ACHN (cell line): ENCODE results near the gene KCND2.
"Not testable (repeated sequence)": the region's sequence is repeated elsewhere in the genome, so short reads cannot be mapped to it uniquely, and the experiment has no call there.

ENCODE experiments used
- DNase-seq: peaks from one replicate; pipeline ENCODE4 v3.0.0-alpha.2; 2015
- in situ Hi-C: cut with HindIII; loops from 2 replicates; pipeline ENCODE4 v1.10.0; 2017; ENCODE audit warnings: low sequenced_read_pairs, low pct_ligation_motif_present, low pct_unique_long_range_greater_than_20kb

The KCND2 gene

DNA sequence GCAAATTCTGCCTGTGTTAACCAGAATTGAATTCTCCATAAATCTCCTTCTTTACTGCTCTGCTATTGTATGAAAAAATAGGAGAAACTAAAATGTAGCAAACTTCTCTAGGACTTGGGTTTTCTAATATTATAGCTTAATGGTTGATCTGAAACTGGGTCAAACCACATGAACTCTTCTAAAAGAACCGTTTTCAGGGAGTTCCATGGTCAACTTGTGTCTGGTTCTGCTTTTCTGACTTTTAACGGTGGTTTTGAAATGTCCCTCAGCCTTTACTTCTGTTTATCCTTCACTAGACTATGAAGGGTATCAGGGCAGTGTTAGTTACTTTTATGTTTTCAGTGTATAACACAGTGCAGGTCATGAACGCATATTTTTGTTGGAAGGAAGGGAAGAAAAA, 342.7 kb downstream of the KCND2 start:
- DNase-seq: no peak
- in situ Hi-C loops: no loop called here

DNA sequence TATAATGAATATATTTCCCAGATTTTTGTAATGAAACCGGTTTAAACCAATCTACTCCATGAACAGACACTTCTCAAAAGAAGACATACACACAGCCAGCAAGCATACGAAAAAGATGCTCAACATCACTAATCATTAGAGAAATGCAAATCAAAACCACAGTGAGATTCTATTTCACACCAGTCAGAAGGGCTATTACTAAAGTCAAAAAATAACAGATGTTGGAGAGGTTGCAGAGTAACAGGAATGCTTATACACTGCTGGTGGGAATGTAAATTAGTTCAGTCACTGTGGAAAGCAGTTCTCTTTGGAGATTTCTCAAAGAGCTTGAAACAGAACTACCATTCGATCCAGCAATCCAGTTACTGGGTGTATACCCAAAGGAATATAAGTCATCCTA, 344.3 kb downstream of the KCND2 start:
- in situ Hi-C loops: no loop called here

DNA sequence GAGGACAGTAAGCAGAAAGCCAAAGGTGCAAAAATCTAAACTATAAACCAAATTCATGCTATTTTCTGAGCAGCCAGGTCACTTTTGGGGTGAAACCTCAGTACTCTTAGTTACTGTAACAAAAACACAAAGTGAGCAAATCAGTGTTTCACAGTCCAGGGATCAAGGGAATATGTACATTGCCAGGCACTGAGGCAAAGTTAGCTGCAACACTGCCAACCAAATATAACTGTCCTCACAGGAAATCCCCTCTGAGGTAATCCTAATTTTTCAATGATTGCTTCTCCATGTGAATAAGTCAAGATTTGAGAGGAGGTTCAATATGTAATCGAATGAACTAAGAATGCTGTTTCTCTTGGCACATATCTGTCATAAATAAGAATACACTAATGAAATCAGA, 355.3 kb downstream of the KCND2 start:
- in situ Hi-C loops: no loop called here
- DNase-seq: no peak

More for the DNA sequence above, 344.3 kb downstream of the KCND2 start:
- DNase-seq: no peak

DNA sequence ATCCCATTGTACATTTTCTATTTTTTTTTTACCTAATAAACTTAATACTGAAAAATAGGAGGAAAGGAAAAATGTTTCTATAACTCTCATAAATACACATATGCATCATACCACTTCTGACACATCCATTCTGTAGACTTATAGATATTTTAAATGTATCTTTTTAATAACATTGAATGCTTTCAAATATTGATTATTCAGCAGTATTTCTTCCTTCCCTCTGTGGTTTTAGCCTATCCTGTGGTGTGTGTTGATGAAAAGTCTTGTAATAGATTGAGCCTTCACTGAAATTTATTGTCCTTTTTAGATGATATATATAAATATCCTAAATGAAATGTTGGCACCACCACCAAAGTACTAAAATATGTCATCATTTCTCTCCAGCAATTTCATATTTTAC, 366.9 kb downstream of the KCND2 start:
- DNase-seq: no peak
- in situ Hi-C loops: no loop called here

DNA sequence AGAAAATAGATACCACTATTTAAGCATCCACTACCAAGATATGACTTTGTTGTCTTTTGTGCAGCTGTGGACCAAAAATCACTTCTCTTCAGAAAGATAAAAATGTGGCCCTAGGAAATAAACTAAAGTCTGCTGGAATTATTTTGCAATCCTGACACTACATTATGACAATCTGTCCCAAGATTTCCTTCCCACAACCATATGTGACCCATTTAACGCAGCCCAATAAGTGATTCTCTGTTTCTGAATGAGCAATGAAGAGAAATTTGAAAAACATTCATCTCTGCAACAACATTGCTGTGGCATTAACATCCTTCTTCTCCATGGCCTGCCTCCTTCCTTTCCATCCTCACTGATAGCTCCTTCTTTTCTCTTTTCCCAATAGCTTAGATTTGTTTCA, 373.0 kb downstream of the KCND2 start:
- in situ Hi-C loops: no loop called here
- no peak for DNase-seq

DNA sequence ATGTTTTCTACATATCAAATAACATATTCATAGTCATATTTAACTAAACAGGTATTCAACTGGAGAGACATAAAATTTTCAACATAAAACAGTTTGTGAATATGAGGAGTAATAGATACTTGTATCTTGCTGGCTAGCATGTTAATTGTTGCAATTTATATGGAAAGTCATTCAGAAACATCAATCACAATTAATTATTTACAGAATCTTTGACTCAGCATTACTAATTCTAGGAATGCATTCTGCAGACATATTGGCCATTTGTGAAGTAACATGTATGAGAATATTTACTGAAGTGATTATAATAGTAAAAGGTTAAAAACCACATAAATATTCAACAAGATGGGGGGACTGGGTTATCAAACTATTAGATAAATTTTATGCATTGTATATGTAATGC, 381.3 kb downstream of the KCND2 start:
- in situ Hi-C loops: no loop called here
- DNase-seq: no peak

DNA sequence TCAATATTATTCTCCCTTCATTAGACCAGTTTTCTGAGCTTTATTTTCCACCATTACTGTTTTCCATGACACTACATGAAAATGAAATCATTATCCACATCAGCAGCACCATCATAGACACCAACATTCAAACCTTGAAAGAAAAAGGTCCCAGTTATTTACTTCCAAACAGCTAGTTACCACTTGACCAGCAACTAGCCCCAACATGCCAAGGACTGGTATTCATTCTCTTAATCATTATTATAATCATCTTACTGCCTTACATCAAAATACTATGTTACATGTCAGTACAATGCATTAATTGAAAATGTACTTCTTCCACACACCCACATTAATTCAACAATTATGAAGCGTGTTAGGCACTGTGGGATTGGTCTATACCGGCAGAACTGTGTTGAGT, 385.5 kb downstream of the KCND2 start:
- in situ Hi-C loops: no loop called here
- no peak for DNase-seq

DNA sequence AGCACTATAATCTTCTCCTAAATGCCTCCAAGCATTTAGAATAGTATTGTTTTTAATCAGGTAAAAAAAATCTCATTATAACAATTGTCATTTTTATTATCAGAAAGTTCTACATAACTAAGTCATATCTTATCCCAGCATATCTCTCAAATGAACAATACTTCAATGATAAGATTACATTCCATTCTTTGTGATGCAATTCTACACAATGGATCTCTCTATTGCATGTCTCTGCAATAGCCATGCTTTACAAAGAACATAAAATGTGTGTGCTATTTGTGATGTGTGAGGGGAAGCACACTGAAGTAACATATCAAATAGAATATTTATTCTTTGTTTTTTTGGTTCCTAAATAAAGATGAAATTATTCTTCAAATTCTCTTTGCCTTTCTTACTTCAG, 389.3 kb downstream of the KCND2 start:
- in situ Hi-C loops: no loop called here
- DNase-seq: no peak

DNA sequence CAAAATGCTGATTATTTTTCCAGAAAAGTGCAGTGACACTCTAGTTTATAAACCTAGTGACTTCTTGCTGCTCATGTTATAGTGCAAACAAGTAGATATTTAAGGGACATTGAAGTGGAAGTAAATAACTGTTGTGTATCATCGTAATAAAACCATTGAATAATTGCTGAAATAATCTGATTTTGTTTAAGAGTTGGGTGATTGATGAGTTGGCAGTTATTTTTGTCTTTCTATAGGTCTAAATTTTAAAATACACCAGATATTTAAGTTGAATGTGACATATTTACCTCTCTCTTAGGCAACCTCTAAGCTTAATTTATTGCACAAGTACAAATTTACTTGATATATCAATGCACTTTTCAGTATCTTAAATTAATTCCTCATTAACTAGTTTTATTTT, 392.1 kb downstream of the KCND2 start:
- no peak for DNase-seq
- in situ Hi-C loops: no loop called here

DNA sequence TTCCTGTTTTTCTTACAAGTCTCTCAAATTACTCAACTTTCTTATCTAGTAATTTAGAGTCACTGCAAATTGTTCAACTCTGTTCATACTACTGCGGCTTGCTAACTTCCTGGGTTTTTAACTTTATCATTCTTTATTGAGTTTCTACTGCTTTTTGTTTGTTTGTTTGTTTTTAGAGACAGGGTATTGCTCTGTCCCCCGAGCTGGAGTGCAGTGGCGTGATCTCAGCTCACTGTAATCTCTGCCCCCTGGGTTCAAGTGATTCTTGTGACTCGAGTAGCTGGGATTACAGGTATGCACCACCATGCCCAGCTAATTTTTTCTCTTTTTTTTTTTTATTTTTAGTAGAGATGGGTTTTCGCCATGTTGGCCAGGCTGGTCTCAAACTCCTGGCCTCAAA, 402.1 kb downstream of the KCND2 start:
- DNase-seq: no peak
- in situ Hi-C loops: no loop called here

DNA sequence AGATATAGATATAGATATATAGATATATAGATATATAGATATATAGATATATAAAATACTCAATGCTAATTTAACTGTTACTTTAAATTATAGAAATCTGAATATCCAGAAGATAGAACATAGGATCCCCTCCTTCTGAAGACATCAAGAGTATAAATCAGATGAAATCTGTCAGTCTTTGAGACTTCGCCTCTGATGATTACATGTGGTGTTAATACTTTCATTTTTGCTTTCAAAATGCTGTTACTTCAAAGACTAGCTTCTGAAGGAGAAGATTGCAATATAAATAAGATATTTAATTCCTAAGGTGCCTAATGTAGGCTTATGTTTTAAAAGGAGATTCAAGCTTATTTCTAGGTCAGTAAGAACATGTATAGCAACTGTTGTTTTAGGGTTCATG, 404.6 kb downstream of the KCND2 start:
- in situ Hi-C loops: no loop called here

DNA sequence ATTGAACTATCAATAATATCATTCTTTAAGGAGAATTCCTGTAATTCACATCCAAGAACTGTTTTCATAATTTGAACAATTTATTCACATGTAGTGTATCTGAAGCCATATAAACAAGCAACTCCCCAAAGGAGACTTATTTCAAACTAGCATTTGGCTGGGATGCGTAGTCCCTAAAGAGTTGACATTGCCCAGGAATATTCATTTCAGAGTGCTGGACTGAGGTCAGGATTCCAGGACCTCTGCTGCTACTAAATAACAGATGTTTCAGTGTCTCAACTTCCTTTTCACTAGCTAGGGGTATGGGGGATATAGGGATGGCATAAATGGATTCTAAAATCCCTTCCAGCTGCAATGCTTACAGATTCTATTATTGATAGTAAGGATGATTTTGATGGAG, 408.0 kb downstream of the KCND2 start:
- in situ Hi-C loops: no loop called here
- DNase-seq: no peak

More for the DNA sequence above, 404.6 kb downstream of the KCND2 start:
- no peak for DNase-seq

DNA sequence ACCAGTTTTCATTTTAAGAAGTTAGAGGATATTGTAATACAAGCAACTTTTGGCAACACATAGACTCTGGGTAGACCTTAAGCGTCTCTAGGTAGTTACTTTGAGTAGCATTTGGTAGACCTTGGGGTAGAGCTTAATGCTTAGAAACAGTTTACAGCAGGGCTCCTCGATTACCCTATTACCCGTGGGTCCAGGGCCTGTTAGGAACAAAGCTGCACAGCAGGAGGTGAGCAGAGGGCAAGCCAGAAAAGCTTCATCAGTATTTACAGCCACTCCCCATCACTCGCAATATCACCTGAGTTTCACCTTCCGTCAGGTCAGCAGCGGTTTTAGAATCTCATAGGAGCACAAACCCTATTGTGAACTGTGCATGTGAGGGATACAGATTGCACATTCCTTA, 411.5 kb downstream of the KCND2 start:
- in situ Hi-C loops: no loop called here

DNA sequence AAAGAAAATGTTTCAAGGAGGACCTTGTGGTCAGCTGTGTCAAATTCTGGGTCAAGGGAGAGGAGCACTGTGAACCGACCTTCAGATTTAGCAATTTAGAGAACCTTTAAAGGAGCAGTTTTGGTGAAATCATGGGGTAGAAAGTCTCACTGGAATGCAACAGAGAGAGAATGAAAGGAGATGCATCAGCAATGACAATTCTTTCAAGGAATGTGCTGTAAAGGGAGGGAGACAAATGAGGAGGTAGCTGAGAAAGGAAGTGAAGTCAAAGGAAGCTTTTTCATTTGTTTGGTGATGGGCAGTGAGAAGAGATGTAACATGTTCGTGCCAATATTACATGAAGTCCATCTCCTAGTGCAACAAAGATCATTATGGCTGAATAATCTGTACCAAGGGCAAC, 418.9 kb downstream of the KCND2 start:
- in situ Hi-C loops: no loop called here
- DNase-seq: no peak

More for the DNA sequence above, 411.5 kb downstream of the KCND2 start:
- no peak for DNase-seq

DNA sequence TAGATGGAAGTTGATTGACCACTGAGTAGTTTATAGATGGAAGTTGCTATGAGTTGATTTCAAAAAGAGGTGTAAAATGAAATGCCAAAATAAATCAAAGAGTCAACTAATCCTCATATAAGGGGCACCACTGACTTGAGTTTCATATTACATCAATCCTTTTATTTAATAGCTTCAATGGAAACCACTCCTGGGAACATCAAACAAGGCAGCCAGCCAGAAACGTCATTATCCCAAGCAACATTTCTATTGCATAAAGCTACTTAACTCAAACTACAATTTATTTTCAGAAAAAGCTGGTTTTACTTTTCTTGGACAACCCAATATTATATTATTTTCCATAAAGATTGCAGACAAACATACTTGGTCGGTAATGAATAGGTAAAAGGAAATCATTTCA, 422.9 kb downstream of the KCND2 start:
- DNase-seq: no peak
- in situ Hi-C loops: no loop called here

DNA sequence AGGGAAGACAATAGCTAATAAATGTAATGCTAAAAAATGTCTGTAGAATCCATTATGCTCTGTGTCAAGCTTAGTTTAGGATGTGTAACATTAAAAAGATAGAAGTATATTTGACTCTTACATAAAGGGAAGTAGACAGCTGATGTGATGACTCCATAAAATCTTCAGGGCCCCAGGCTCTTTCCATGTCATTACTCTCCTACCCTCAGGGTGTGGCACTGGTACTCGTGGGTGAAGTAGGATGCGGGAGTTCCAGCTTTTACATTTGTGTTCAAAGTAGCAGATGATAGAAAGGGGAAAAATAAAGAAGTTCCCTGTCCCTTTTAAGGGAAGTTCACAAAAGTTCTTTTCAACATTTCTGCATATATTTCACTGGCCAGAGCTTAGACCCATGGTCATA, 427.8 kb downstream of the KCND2 start:
- DNase-seq: no peak
- in situ Hi-C loops: no loop called here

DNA sequence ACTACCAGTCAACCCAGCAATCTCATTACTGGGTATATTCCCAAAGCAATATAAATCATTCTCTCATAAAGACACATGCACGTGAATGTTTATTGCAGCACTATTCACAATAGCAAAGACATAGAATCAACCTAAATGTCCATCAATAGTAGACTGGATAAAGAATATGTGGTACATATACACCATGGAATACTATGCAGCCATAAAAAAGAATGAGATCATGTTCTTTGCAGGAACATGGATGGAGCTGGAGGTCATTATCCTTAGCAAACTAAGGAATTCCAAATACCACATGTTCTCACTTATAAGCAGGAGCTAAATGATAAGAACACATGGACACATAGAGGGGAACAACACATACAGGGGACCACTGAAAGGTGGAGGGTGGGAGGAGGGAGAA, 429.4 kb downstream of the KCND2 start:
- DNase-seq, in situ Hi-C loops: not testable (repeated sequence)

DNA sequence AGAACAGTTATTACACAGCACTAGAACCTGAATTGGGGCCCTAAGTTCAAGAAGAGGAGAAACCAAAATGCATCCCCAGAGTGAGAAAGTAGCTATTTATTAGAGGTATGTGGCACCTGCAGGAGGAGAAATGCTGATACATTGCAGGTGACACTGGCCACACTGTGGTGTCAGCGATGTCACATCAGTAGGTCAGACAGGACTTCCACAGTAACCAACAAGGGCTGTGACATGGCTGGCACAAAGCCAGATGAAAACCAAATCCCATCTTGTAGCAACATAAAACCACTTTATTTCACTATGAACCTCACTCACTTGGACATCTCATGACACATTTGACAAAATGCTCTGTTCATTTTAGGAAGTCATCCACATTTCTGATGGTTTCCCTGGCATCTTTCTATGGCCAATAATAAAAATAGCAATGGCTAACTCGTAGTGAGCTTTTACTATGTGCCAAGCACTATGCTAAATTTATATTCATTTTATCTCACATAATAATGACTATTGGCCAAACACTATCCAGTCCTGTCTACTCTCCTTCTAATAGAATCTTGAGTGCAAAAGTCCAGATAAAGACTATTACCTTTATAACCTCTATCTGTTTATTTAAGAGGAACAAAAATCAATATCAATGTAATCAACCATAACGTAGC, 430.7 kb downstream of the KCND2 start:
- no peak for DNase-seq
- in situ Hi-C loops: no loop called here

DNA sequence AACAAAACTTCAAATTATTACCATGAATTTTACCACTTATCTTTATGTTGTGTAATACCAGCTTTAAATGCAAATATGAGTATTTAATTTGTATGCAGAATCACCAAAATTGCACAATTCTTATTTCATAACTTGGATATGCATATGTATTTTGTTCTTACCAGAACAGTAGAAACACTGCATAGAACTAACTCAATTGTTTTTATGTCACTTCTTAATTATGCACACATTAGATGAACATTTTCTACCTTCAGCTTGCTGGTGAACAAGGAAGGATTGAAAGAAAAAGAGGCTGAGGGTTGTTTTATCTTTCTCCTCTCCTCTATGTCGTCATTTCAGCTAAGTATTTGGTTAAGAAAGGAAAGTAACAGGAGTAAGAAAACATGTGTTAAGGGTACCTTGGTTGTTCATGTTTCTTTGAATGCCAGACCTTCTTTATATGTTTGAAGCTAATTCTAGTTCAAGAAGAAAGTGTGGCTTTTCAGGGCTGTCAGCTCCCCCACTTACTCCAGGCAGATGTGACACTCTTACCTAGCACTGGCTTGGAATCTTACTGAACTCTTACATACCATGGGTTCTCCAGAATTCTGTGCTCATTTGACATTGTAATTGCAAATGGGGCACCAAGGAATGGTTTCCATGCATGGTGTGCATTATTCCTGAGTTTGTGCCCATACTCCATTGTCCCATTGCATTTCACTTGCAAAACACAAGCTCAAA, 436.4 kb downstream of the KCND2 start:
- in situ Hi-C loops: no loop called here
- DNase-seq: no peak

DNA sequence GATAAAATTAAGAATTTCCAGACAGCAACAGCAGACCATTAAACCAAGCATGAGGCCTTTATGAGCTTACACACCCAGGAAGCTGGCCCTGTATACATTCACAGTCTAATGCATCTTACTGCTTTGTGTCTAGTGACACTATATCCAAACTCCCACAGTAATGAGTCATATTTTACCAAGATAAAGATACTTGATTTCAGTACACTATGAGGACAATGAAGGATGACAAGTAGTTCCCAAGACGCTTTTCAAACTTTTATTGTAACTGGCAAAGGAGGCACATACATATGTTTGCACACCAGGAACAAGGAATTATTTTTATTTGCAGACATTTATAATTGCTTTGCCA, 437.0 kb downstream of the KCND2 start:
- DNase-seq: no peak
- in situ Hi-C loops: no loop called here
